Colonic mucosa (tissue), 4 donors: ENCODE measurements around the gene NME3. TPM values are rescaled to one million over a fixed set of nuclear protein-coding genes. Genes with fewer than 3 reads are reported as not detected.
"Not testable (repeated sequence)": the region's sequence is repeated elsewhere in the genome, so short reads cannot be mapped to it uniquely, and the experiment has no call there.

ENCODE experiments used
- DNase-seq: peaks from one replicate; pipeline ENCODE4 v3.0.0-alpha.2; 2020
- H3K27ac ChIP-seq: fragments of 200-600 bp; one replicate; pipeline ENCODE4 v1.8.0; 2021
- H3K27me3 ChIP-seq: fragments of 200-600 bp; one replicate; pipeline ENCODE4 v1.8.0; 2021
- H3K36me3 ChIP-seq: fragments of 200-600 bp; one replicate; pipeline ENCODE4 v1.8.0; 2021
- H3K4me1 ChIP-seq: fragments of 200-600 bp; one replicate; pipeline ENCODE4 v1.8.0; 2021; ENCODE audit warnings: mild to moderate bottlenecking
- H3K4me3 ChIP-seq: fragments of 200-600 bp; one replicate; pipeline ENCODE4 v1.8.0; 2021
- H3K9ac ChIP-seq, 2 donors: one replicate each; pipeline ENCODE4 v1.7.0; 2013; ENCODE audit warnings: control low read depth in 2 of 2, low read depth in 2 of 2, low read length in 2 of 2
- H3K9me3 ChIP-seq: fragments of 200-600 bp; one replicate; pipeline ENCODE4 v1.8.0; 2021
- intact Hi-C: fragments of 100-400 bp; cut with DNase I; formaldehyde crosslinking; loops from one replicate; pipeline ENCODE4 v1.14.1; 2022
- total RNA-seq, 2 donors: library from RNA; stranded (reverse); fragmentation: NEBNext Ultra II Directional in 1 of 2; extraction: Animal tissue kit (Norgen Biotek cat#: 25700) in 1 of 2; gene quantifications; one replicate each; pipeline ENCODE4 v1.2.1, GENCODE V29; 2021
- TF ChIP-seq, protein P1 (sequence below): fragments of 200-600 bp; IDR thresholded peaks from one replicate; pipeline ENCODE4 v1.8.0; 2022; ENCODE audit warnings: antibody characterized with exemption, mild to moderate bottlenecking
- donor health status: healthy.
- donor health status: DM: no; HTN: no; CAD: no.
- donor health status: DM: no; HTN: no; CAD: no.

Gene NME3
- total RNA-seq, 2 donors from 2014 or later = 61.3 to 79.7 TPM

GRCh38 chr16:1740234-1740633 is 31.1 kb downstream of the NME3 start:
- no peak overlapping the region for H3K27ac ChIP-seq
- no peak overlapping the region for H3K9ac ChIP-seq
- H3K27me3 ChIP-seq = no peaks in the 10 kb centered on the region
- no peak for DNase-seq
- no peak overlapping the region for H3K4me3 ChIP-seq
- no peaks in the 10 kb centered on the region for H3K4me1 ChIP-seq
- H3K9me3 ChIP-seq = no peaks in the 10 kb centered on the region
- TF ChIP-seq, protein P1, sequence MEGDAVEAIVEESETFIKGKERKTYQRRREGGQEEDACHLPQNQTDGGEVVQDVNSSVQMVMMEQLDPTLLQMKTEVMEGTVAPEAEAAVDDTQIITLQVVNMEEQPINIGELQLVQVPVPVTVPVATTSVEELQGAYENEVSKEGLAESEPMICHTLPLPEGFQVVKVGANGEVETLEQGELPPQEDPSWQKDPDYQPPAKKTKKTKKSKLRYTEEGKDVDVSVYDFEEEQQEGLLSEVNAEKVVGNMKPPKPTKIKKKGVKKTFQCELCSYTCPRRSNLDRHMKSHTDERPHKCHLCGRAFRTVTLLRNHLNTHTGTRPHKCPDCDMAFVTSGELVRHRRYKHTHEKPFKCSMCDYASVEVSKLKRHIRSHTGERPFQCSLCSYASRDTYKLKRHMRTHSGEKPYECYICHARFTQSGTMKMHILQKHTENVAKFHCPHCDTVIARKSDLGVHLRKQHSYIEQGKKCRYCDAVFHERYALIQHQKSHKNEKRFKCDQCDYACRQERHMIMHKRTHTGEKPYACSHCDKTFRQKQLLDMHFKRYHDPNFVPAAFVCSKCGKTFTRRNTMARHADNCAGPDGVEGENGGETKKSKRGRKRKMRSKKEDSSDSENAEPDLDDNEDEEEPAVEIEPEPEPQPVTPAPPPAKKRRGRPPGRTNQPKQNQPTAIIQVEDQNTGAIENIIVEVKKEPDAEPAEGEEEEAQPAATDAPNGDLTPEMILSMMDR = no peak
- intact Hi-C loops = no loop called here
- H3K36me3 ChIP-seq = no peaks in the 10 kb centered on the region

DNA sequence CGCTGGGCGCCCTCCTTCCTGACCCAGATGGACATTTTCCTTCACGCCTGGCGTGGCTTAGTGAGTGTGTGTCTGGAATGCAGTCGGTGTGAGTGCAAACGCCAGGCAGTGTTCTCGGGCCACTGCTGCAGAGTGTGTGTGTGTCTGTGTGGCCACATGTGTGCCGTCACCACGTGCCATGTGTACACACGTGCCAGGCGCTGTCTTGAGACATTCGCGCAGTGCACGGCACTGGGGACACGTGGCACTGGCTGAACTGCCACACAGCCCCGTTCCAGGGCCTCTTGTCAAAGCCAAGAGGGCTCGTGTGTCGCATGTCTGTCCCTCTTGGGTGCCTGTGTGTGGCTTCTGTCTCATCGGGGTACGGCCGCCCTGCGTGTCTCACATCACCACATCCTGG is 36.5 kb downstream of the NME3 start:
- no peak overlapping the region for H3K27ac ChIP-seq
- no peak for DNase-seq
- TF ChIP-seq, protein P1 = no peak
- intact Hi-C loops = no loop called here
- no peak overlapping the region for H3K4me3 ChIP-seq
- H3K4me1 ChIP-seq = no peaks in the 10 kb centered on the region
- H3K9ac ChIP-seq = no peak overlapping the region
- no peaks in the 10 kb centered on the region for H3K9me3 ChIP-seq
- no peaks in the 10 kb centered on the region for H3K27me3 ChIP-seq
- H3K36me3 ChIP-seq = no peaks in the 10 kb centered on the region

GRCh38 chr16:1734123-1734522 is 37.2 kb downstream of the NME3 start:
- Histone ChIP-seq H3K36me3 (peaks cover 1% of the 10 kb centered on the region), H3K27me3 (no peaks in the 10 kb centered on the region), H3K27ac (no peak overlapping the region), H3K4me3 (no peak overlapping the region), H3K9ac (no peak overlapping the region), H3K4me1 (no peaks in the 10 kb centered on the region), H3K9me3 (no peaks in the 10 kb centered on the region)
- DNase-seq = no peak
- intact Hi-C loops = no loop called here
- TF ChIP-seq, protein P1 = no peak

DNA sequence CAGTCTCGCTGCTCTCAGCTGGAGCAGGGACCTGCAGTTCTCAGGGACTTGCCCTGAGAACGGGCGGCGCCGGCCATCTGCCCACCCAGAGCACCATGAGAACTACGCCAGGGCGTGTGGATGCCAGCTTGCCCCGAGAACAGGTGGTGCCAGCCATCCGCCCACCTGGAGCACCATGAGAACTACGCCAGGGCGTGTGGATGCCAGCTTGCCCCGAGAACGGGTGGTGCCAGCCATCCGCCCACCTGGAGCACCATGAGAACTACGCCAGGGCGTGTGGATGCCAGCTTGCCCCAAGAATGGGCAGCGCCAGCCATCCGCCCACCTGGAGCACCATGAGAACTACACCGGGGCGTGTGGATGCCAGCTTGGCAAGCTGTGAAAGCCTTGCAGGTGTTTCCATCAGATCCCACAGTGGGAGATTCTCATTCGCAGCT is 38.8 kb downstream of the NME3 start:
- H3K9me3 ChIP-seq, H3K4me1 ChIP-seq, H3K9ac ChIP-seq, H3K27me3 ChIP-seq, intact Hi-C loops, H3K4me3 ChIP-seq, H3K36me3 ChIP-seq, H3K27ac ChIP-seq, DNase-seq: not testable (repeated sequence)

DNA sequence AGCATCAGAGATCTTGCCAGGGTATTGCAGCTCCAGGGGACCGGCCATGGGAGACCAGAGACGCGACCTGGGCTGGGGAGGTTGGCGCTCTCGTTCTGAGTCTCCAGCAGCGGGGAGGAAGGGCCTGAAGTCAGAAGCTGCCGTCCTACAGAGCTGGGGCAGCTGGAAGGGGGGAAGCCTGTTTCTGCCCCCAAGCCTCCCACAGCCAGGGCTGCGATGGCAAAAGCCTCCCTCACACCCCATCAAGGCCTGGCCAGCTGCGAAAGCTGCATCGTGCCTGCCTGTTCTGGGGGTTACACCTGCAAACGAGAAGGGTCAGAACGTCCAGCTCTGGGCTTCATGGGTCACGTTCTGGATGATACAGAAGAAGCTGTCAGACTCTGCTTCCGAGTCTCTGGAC is 39.3 kb downstream of the NME3 start:
- Histone ChIP-seq H3K9me3 (no peaks in the 10 kb centered on the region), H3K4me3 (no peak overlapping the region), H3K27me3 (no peaks in the 10 kb centered on the region), H3K36me3 (peaks cover 3% of the 10 kb centered on the region), H3K4me1 (no peaks in the 10 kb centered on the region), H3K27ac (no peak overlapping the region), H3K9ac (no peak overlapping the region)
- TF ChIP-seq, protein P1 = no peak
- intact Hi-C loops = no loop called here
- DNase-seq = no peak

GRCh38 chr16:1731603-1732002 is 39.7 kb downstream of the NME3 start:
- Histone ChIP-seq H3K36me3 (peaks cover 3% of the 10 kb centered on the region), H3K27ac (no peak overlapping the region), H3K9ac (no peak overlapping the region), H3K4me1 (no peaks in the 10 kb centered on the region), H3K9me3 (no peaks in the 10 kb centered on the region), H3K27me3 (no peaks in the 10 kb centered on the region), H3K4me3 (no peak overlapping the region)
- DNase-seq = no peak
- intact Hi-C loops = no loop called here
- TF ChIP-seq, protein P1 = no peak
